H9 (cell line): ENCODE measurements around the gene TEX52. TPM values are rescaled to one million over a fixed set of nuclear protein-coding genes. Genes with fewer than 3 reads are reported as not detected.
A peak's percentile ranks its signal among the peaks of the same experiment; 100 is the strongest.

Experiments used
- DNase-seq: peaks from one replicate; pipeline ENCODE4 v3.0.0-alpha.2; 2017
- H2AFZ ChIP-seq: one replicate; pipeline ENCODE4 v1.6.1; 2013; ENCODE audit warnings: mild to moderate bottlenecking, low read length, control low read depth, moderate library complexity
- H2AK5ac ChIP-seq: 2 replicates; pipeline ENCODE4 v1.6.1; 2013; ENCODE audit warnings: low read length, control low read depth, mixed read lengths; ENCODE audit not compliant: insufficient read length
- H2BK120ac ChIP-seq: one replicate; pipeline ENCODE4 v1.6.1; 2013; ENCODE audit warnings: low read depth, mild to moderate bottlenecking, low read length, control low read depth, inconsistent platforms; ENCODE audit not compliant: poor library complexity, severe bottlenecking
- H2BK12ac ChIP-seq: 2 replicates; pipeline ENCODE4 v1.6.1; 2013; ENCODE audit warnings: low read length, control low read depth, mixed read lengths, low read depth; ENCODE audit not compliant: insufficient read length
- H2BK15ac ChIP-seq: 2 replicates; pipeline ENCODE4 v1.6.1; 2013; ENCODE audit warnings: low read depth, low read length, control low read depth
- H2BK20ac ChIP-seq: one replicate; pipeline ENCODE4 v1.6.1; 2013; ENCODE audit warnings: low read depth, mild to moderate bottlenecking, low read length, control low read depth, inconsistent platforms; ENCODE audit not compliant: poor library complexity, severe bottlenecking
- H2BK5ac ChIP-seq: 2 replicates; pipeline ENCODE4 v1.6.1; 2013; ENCODE audit warnings: low read length, control low read depth, mixed read lengths; ENCODE audit not compliant: insufficient read length
- H3K14ac ChIP-seq: 2 replicates; pipeline ENCODE4 v1.6.1; 2013; ENCODE audit warnings: low read length, control low read depth; ENCODE audit not compliant: insufficient read depth
- H3K18ac ChIP-seq: 2 replicates; pipeline ENCODE4 v1.6.1; 2013; ENCODE audit warnings: low read depth, mild to moderate bottlenecking, mixed read lengths, low read length, control low read depth; ENCODE audit not compliant: insufficient read length
- H3K23ac ChIP-seq: 2 replicates; pipeline ENCODE4 v1.6.1; 2013; ENCODE audit warnings: low read length, control low read depth, mixed read lengths, low read depth; ENCODE audit not compliant: insufficient read length
- H3K23me2 ChIP-seq: 2 replicates; pipeline ENCODE4 v1.6.1; 2013; ENCODE audit warnings: low read depth, mild to moderate bottlenecking, mixed read lengths, low read length, control low read depth; ENCODE audit not compliant: insufficient read length, poor library complexity, severe bottlenecking
- H3K27ac ChIP-seq: 2 replicates; pipeline ENCODE4 v1.5.1; 2013; ENCODE audit warnings: low read length, control low read depth, mixed read lengths, low read depth; ENCODE audit not compliant: insufficient read length
- H3K27me3 ChIP-seq: 2 replicates; pipeline ENCODE4 v1.6.1; 2013; ENCODE audit warnings: low read length, control low read depth, inconsistent platforms; ENCODE audit not compliant: insufficient read depth
- H3K4ac ChIP-seq: 2 replicates; pipeline ENCODE4 v1.6.1; 2013; ENCODE audit warnings: low read depth, mild to moderate bottlenecking, control low read depth, inconsistent platforms, low read length, moderate library complexity
- H3K4me1 ChIP-seq: 2 replicates; pipeline ENCODE4 v1.6.1; 2013; ENCODE audit warnings: low read length, control low read depth, inconsistent platforms; ENCODE audit not compliant: insufficient read depth
- H3K4me2 ChIP-seq: 2 replicates; pipeline ENCODE4 v1.6.1; 2013; ENCODE audit warnings: low read length, control low read depth, mixed read lengths; ENCODE audit not compliant: insufficient read length, insufficient read depth
- H3K56ac ChIP-seq: 2 replicates; pipeline ENCODE4 v1.6.1; 2013; ENCODE audit warnings: low read depth, mild to moderate bottlenecking, mixed read lengths, low read length, control low read depth; ENCODE audit not compliant: insufficient read length
- H3K79me1 ChIP-seq: 2 replicates; pipeline ENCODE4 v1.6.1; 2013; ENCODE audit warnings: low read depth, mild to moderate bottlenecking, moderate library complexity, low read length, control low read depth, inconsistent platforms; ENCODE audit not compliant: insufficient read depth, poor library complexity, severe bottlenecking
- H3K79me2 ChIP-seq: 2 replicates; pipeline ENCODE4 v1.6.1; 2013; ENCODE audit warnings: low read length, control low read depth, inconsistent platforms; ENCODE audit not compliant: insufficient read depth
- H3K9ac ChIP-seq: 2 replicates; pipeline ENCODE4 v1.6.1; 2013; ENCODE audit warnings: low read length, control low read depth, mixed read lengths; ENCODE audit not compliant: insufficient read length; ENCODE audit errors: extremely low read depth
- H3K9me3 ChIP-seq: one replicate; pipeline ENCODE4 v1.6.1; 2013; ENCODE audit warnings: low read depth, low read length, inconsistent platforms; ENCODE audit not compliant: control insufficient read depth
- H3T11ph ChIP-seq: one replicate; pipeline ENCODE4 v1.6.1; 2013; ENCODE audit warnings: mild to moderate bottlenecking, low read length, control low read depth, inconsistent platforms
- H4K20me1 ChIP-seq: one replicate; pipeline ENCODE4 v1.6.1; 2013; ENCODE audit not compliant: control insufficient read depth, insufficient read length, insufficient read depth
- H4K5ac ChIP-seq: 2 replicates; pipeline ENCODE4 v1.6.1; 2013; ENCODE audit warnings: low read depth, mild to moderate bottlenecking, mixed read lengths, low read length, control low read depth; ENCODE audit not compliant: insufficient read length
- H4K8ac ChIP-seq: replicated peaks from 2 replicates; pipeline ENCODE4 v1.6.1; 2013; ENCODE audit warnings: low read length, control low read depth, mixed read lengths, low read depth; ENCODE audit not compliant: insufficient read length
- H4K91ac ChIP-seq: 2 replicates; pipeline ENCODE4 v1.6.1; 2013; ENCODE audit warnings: low read depth, mild to moderate bottlenecking, moderate library complexity, mixed read lengths, low read length, control low read depth; ENCODE audit not compliant: insufficient read length
- H3K27ac Mint-ChIP-seq, 3 experiments: 2 replicates in 2 of 3; 3 replicates in 1 of 3; pipeline ENCODE4 v1.8.0; 2020 to 2021; ENCODE audit warnings: mixed read lengths in 3 of 3, mild to moderate bottlenecking in 1 of 3, moderate library complexity in 1 of 3
- H3K27me3 Mint-ChIP-seq: 2 replicates; pipeline ENCODE4 v1.8.0; 2021; ENCODE audit warnings: low read depth, mild to moderate bottlenecking, moderate library complexity, mixed read lengths
- H3K36me3 Mint-ChIP-seq, 3 experiments: 2 replicates in 2 of 3; 3 replicates in 1 of 3; pipeline ENCODE4 v1.8.0; 2020 to 2021; ENCODE audit warnings: low read depth in 3 of 3, mixed read lengths in 3 of 3; ENCODE audit not compliant: insufficient read depth in 1 of 3
- H3K4me1 Mint-ChIP-seq, 2 experiments: 2 replicates each; pipeline ENCODE4 v1.8.0; 2020; ENCODE audit warnings: mixed read lengths in 2 of 2
- H3K4me3 Mint-ChIP-seq, 2 experiments: 2 replicates in 1 of 2; 3 replicates in 1 of 2; pipeline ENCODE4 v1.8.0; 2020 to 2021; ENCODE audit warnings: mild to moderate bottlenecking in 2 of 2, mixed read lengths in 2 of 2, moderate library complexity in 1 of 2
- H3K9me3 Mint-ChIP-seq, 2 experiments: 2 replicates in 1 of 2; 3 replicates in 1 of 2; pipeline ENCODE4 v1.8.0; 2020; ENCODE audit warnings: mild to moderate bottlenecking in 2 of 2, mixed read lengths in 2 of 2, moderate library complexity in 1 of 2
- WGBS: extraction: QIAGEN DNeasy Blood & Tissue Kit; methylation state at CpG from one replicate; pipeline ENCODE4 v1.1.7; 2013; ENCODE audit warnings: missing lambda C conversion rate, low lambda C conversion rate, mixed read lengths; ENCODE audit not compliant: insufficient read length; ENCODE audit errors: extremely low coverage; 5-methylcytosine and 5-hydroxymethylcytosine counted together
- total RNA-seq: library from RNA; stranded (reverse); gene quantifications from 2 replicates; pipeline ENCODE4 v1.2.1, GENCODE V29; 2021
- TF ChIP-seq, protein P1 (sequence below): fragments of 200-600 bp; sonication (generic); conservative IDR thresholded peaks from 3 replicates; pipeline ENCODE4 v1.8.0; 2021; ENCODE audit warnings: antibody characterized with exemption, mild to moderate bottlenecking

TEX52 gene
- total RNA-seq, 1 experiment from 2014 or later: 0.20 TPM

DNA sequence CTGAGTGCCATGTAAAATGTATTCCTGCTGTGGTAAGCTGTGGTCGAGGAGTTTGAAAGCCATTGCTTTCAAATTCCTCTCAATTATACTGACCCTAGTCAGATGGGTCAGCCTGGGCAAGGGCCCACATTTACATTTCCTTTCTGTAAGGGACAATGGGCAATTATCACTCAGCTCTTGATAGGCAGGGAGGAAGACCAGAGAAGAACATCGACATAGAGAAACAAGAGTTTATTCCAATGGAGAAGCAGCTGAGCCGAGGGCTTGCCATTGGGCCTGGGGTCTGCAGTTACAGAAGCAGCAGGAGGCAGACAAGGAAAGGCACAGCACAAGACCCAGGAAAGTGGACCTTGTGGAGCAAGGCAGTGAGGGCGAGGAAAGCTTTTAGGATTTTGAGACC is 31.7 kb downstream of the TEX52 start:
- H3K56ac ChIP-seq: no peak overlapping the region
- no peak overlapping the region for H2BK120ac ChIP-seq
- Mint-ChIP-seq H3K27me3 (no peaks in the 10 kb centered on the region), H3K36me3 (peaks cover 34 to 85% (median 73%) of the 10 kb centered on the region in 3 experiments), H3K4me1 (peaks cover 42 to 45% of the 10 kb centered on the region in 2 experiments), H3K27ac (peak overlapping the region; percentile 27 to 98 (median 91)), H3K9me3 (no peaks in the 10 kb centered on the region), H3K4me3 (peak overlapping the region in 1 of 2 experiments; percentile 36; a peak in 1 of 5 replicates)
- no peaks in the 10 kb centered on the region for H3K23me2 ChIP-seq
- H3K79me2 ChIP-seq: no peaks in the 10 kb centered on the region
- H2BK12ac ChIP-seq: no peak overlapping the region
- no peaks in the 10 kb centered on the region for H4K20me1 ChIP-seq
- TF ChIP-seq, protein P1, sequence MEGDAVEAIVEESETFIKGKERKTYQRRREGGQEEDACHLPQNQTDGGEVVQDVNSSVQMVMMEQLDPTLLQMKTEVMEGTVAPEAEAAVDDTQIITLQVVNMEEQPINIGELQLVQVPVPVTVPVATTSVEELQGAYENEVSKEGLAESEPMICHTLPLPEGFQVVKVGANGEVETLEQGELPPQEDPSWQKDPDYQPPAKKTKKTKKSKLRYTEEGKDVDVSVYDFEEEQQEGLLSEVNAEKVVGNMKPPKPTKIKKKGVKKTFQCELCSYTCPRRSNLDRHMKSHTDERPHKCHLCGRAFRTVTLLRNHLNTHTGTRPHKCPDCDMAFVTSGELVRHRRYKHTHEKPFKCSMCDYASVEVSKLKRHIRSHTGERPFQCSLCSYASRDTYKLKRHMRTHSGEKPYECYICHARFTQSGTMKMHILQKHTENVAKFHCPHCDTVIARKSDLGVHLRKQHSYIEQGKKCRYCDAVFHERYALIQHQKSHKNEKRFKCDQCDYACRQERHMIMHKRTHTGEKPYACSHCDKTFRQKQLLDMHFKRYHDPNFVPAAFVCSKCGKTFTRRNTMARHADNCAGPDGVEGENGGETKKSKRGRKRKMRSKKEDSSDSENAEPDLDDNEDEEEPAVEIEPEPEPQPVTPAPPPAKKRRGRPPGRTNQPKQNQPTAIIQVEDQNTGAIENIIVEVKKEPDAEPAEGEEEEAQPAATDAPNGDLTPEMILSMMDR: no peak
- H2BK20ac ChIP-seq: no peak overlapping the region
- H3K14ac ChIP-seq: no peak overlapping the region
- H3T11ph ChIP-seq: no peak overlapping the region
- peak; percentile 72 for DNase-seq
- no peak overlapping the region for H3K18ac ChIP-seq
- no peak overlapping the region for H4K91ac ChIP-seq
- H3K27me3 ChIP-seq: no peaks in the 10 kb centered on the region
- H3K4me1 ChIP-seq: peaks cover 3% of the 10 kb centered on the region; the same call in 1 of the 2 replicates
- H3K4ac ChIP-seq: no peak overlapping the region
- WGBS: no CpG with 5 or more reads among the region's 4 CpGs
- no peak overlapping the region for H4K5ac ChIP-seq
- H3K27ac ChIP-seq: no peak overlapping the region
- no peak overlapping the region for H2BK5ac ChIP-seq
- no peak overlapping the region for H2BK15ac ChIP-seq
- H3K79me1 ChIP-seq: no peaks in the 10 kb centered on the region
- H3K9ac ChIP-seq: no peak overlapping the region
- H4K8ac ChIP-seq: no peak overlapping the region
- no peak overlapping the region for H3K4me2 ChIP-seq
- H2AK5ac ChIP-seq: no peak overlapping the region
- no peak overlapping the region for H2AFZ ChIP-seq
- no peak overlapping the region for H3K23ac ChIP-seq
- no peaks in the 10 kb centered on the region for H3K9me3 ChIP-seq
